Esophagus squamous epithelium (tissue), 5 donors: Measurements from ENCODE around the gene NOSTRIN. TPM values are rescaled to one million over a fixed set of nuclear protein-coding genes. Genes with fewer than 3 reads are reported as not detected.

Experiments used
- DNase-seq: peaks from one replicate; lab custom pipeline; 2025; lab: John Stamatoyannopoulos, UW
- H3K27ac ChIP-seq, 4 donors: fragments of 200-600 bp; sonication (generic); one replicate each; pipeline ENCODE4 v1.5.1; 2016 to 2019; ENCODE audit warnings: mild to moderate bottlenecking in 1 of 4
- H3K27me3 ChIP-seq, 4 donors: fragments of 200-600 bp; sonication (generic); 1 replicate in 3 of 4; 2 replicates in 1 of 4; pipeline versions ENCODE4 v1.5.1 to v1.6.0; 2017 to 2021; ENCODE audit warnings: antibody characterized with exemption in 1 of 4
- H3K36me3 ChIP-seq, 3 donors: fragments of 200-600 bp; sonication (generic); one replicate each; pipeline ENCODE4 v1.5.1; 2016 to 2019
- H3K4me1 ChIP-seq, 3 donors: fragments of 200-600 bp; sonication (generic); one replicate each; pipeline ENCODE4 v1.5.1; 2017 to 2019
- H3K4me3 ChIP-seq, 4 donors: fragments of 200-600 bp; sonication (generic); 1 replicate in 3 of 4; 2 replicates in 1 of 4; pipeline ENCODE4 v1.5.1; 2016 to 2019; ENCODE audit warnings: mild to moderate bottlenecking in 2 of 4, moderate library complexity in 1 of 4
- H3K9me3 ChIP-seq, 3 donors: fragments of 200-600 bp; sonication (generic); one replicate each; pipeline ENCODE4 v1.5.1; 2016 to 2019
- POLR2A ChIP-seq, 4 donors: fragments of 450-650 bp; IDR thresholded peaks; one replicate each; pipeline ENCODE4 v1.6.1; 2017; ENCODE audit warnings: antibody characterized with exemption in 4 of 4, mild to moderate bottlenecking in 4 of 4, moderate library complexity in 3 of 4
- WGBS, 2 donors: methylation state at CpG; one replicate each; pipeline ENCODE4 v1.1.5; 2018; 5-methylcytosine and 5-hydroxymethylcytosine counted together
- intact Hi-C: fragments of 100-400 bp; cut with DNase I; formaldehyde crosslinking; loops from one replicate; pipeline ENCODE4 v1.15.0; 2022
- total RNA-seq, 4 donors: library from RNA; depleted of rRNA; stranded (reverse); fragments of >200 nt; gene quantifications; one replicate each; pipeline ENCODE4 v1.1.0, GENCODE V29; 2016
- TF ChIP-seq, protein P1 (sequence below), 6 experiments: fragments of 450-650 bp in 4 of 6; fragments of 200-600 bp in 2 of 6; sonication (generic) in 2 of 6; IDR thresholded peaks; one replicate each; pipeline ENCODE4 v1.5.1; 2016 to 2019; ENCODE audit warnings: antibody characterized with exemption in 6 of 6, mild to moderate bottlenecking in 4 of 6, moderate library complexity in 4 of 6
- donor health status: DM: yes; HTN: yes; CAD: no.

The NOSTRIN gene
- total RNA-seq, 4 donors from 2014 or later: 0.76 to 15.6 (median 4.2) TPM

DNA sequence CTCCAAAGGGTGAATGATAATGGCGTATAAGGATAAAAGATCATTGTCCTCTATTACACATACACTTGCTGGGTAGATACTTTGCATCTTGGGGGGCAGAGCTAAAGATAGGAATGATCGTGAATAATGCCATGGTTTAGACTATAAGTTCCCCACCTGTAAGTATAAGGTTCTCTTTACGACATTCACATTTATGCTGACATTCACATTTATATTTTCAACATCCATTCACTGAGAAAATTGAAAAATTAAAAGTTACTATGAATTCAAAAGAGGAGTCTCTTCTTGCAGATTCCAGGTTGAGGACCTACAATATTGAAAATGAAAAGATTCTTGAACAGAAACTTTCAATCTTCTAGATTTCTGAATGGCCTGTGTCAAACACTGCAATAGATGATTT is 89.9 kb downstream of the NOSTRIN start:
- 94 to 96% methylated on average over 2 to 3 of the region's 3 CpGs for WGBS, 2 donors
- Histone ChIP-seq H3K4me1 (peaks cover 6 to 17% (median 8%) of the 10 kb centered on the region in 3 donors), H3K9me3 (no peaks in the 10 kb centered on the region), H3K27me3 (no peaks in the 10 kb centered on the region), H3K4me3 (no peak overlapping the region), H3K36me3 (no peaks in the 10 kb centered on the region), H3K27ac (no peak overlapping the region)
- DNase-seq: no peak
- no peak for TF ChIP-seq POLR2A (IDR thresholded peaks at IDR 0.05)
- TF ChIP-seq, protein P1, sequence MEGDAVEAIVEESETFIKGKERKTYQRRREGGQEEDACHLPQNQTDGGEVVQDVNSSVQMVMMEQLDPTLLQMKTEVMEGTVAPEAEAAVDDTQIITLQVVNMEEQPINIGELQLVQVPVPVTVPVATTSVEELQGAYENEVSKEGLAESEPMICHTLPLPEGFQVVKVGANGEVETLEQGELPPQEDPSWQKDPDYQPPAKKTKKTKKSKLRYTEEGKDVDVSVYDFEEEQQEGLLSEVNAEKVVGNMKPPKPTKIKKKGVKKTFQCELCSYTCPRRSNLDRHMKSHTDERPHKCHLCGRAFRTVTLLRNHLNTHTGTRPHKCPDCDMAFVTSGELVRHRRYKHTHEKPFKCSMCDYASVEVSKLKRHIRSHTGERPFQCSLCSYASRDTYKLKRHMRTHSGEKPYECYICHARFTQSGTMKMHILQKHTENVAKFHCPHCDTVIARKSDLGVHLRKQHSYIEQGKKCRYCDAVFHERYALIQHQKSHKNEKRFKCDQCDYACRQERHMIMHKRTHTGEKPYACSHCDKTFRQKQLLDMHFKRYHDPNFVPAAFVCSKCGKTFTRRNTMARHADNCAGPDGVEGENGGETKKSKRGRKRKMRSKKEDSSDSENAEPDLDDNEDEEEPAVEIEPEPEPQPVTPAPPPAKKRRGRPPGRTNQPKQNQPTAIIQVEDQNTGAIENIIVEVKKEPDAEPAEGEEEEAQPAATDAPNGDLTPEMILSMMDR (IDR thresholded peaks at IDR 0.05): no peak
- intact Hi-C loops: no loop called here

GRCh38 chr2:168894101-168894500 is 91.7 kb downstream of the NOSTRIN start:
- no peak for DNase-seq
- H3K4me3 ChIP-seq: no peak overlapping the region
- H3K27me3 ChIP-seq: no peaks in the 10 kb centered on the region
- intact Hi-C loops: no loop called here
- whole genome bisulfite sequencing, 2 donors: 79 to 80% methylated on average over 1 of the region's 1 CpG
- no peak overlapping the region for H3K27ac ChIP-seq
- H3K36me3 ChIP-seq: no peaks in the 10 kb centered on the region
- peaks cover 6 to 17% (median 8%) of the 10 kb centered on the region in 3 donors for H3K4me1 ChIP-seq
- TF ChIP-seq POLR2A (IDR thresholded peaks at IDR 0.05): no peak
- TF ChIP-seq, protein P1 (IDR thresholded peaks at IDR 0.05): no peak
- H3K9me3 ChIP-seq: no peaks in the 10 kb centered on the region

DNA sequence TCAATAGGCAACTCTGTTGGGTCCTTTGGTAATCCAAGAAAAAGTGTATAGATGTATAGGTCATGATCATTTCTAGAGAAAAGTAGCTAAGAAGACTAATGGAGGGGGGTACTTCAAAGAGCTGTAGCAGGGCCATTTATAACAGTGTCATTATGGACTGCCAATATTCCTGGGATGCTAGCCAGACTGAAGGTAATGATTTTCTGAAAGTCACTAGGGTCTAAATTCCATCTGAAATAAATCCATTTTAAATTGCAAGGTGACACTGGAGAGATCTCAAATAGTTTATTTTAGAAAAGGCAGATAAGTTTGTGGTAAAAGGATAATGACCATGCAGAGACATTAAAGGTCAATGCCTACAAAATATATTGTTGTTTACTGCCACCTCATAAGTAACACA is 92.3 kb downstream of the NOSTRIN start:
- H3K36me3 ChIP-seq: no peaks in the 10 kb centered on the region
- no peak overlapping the region for H3K27ac ChIP-seq
- intact Hi-C loops: no loop called here
- H3K4me3 ChIP-seq: no peak overlapping the region
- H3K27me3 ChIP-seq: no peaks in the 10 kb centered on the region
- TF ChIP-seq, protein P1 (IDR thresholded peaks at IDR 0.05): no peak
- no peak for TF ChIP-seq POLR2A (IDR thresholded peaks at IDR 0.05)
- no peak for DNase-seq
- H3K4me1 ChIP-seq: peaks cover 4 to 11% (median 5%) of the 10 kb centered on the region in 3 donors
- no peaks in the 10 kb centered on the region for H3K9me3 ChIP-seq

DNA sequence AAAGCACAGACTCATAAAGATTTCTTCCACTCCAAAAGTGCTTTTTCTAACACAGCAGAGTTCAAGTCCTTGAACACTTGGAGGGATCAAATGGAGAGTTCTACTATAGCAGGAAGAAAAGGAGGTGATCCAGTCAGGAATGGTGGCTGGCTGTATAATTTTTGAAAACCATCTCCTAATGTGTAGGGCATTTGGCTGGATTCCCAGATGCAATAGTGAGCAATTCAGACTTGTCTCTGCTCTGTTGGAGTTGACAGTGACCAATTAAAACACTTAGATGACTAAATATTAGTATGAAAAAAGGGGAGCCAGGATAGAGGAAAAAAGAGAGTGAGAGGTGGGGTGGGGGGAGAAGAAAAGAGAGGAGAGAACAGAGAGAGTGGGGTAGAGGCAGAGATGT is 93.3 kb downstream of the NOSTRIN start:
- Histone ChIP-seq H3K27ac (no peak overlapping the region), H3K9me3 (no peaks in the 10 kb centered on the region), H3K4me1 (peaks cover 0 to 1% (median 0%) of the 10 kb centered on the region in 3 donors), H3K36me3 (no peaks in the 10 kb centered on the region), H3K4me3 (no peak overlapping the region), H3K27me3 (no peaks in the 10 kb centered on the region)
- no peak for TF ChIP-seq POLR2A (IDR thresholded peaks at IDR 0.05)
- TF ChIP-seq, protein P1 (IDR thresholded peaks at IDR 0.05): no peak
- no peak for DNase-seq
- intact Hi-C loops: no loop called here

- Histone ChIP-seq H3K27me3 (no peaks in the 10 kb centered on the region), H3K36me3 (no peaks in the 10 kb centered on the region), H3K4me1 (no peaks in the 10 kb centered on the region), H3K4me3 (no peak overlapping the region), H3K27ac (no peak overlapping the region), H3K9me3 (no peaks in the 10 kb centered on the region)
- no peak for DNase-seq
- no peak for TF ChIP-seq POLR2A (IDR thresholded peaks at IDR 0.05)
- WGBS, 2 donors: 50 to 52% methylated on average over 4 of the region's 4 CpGs
- intact Hi-C loops: no loop called here
Observed at GRCh38 chr2:168896783-168897182, 94.3 kb downstream of the NOSTRIN start.

DNA sequence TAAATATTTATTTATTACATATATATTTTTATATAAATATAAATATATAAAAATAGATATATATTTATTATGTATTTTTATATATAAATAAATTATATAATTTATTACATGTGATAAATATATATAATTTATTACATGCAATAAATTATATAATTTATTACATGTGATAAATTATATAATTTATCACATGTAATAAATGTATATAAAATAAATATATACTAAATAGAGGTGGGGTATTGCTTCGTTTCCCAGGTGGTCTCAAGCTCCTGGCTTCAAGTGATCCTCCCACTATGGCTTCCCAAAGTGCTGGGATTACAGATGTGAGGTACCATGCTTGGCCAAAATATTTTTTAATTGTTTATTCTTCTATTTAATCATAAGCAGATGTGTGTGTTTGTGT is 95.0 kb downstream of the NOSTRIN start:
- Histone ChIP-seq H3K9me3 (no peaks in the 10 kb centered on the region), H3K36me3 (no peaks in the 10 kb centered on the region), H3K4me3 (no peak overlapping the region), H3K27me3 (no peaks in the 10 kb centered on the region), H3K4me1 (no peaks in the 10 kb centered on the region), H3K27ac (no peak overlapping the region)
- TF ChIP-seq POLR2A (IDR thresholded peaks at IDR 0.05): no peak
- TF ChIP-seq, protein P1 (IDR thresholded peaks at IDR 0.05): no peak
- intact Hi-C loops: no loop called here
- DNase-seq: no peak
- WGBS, 2 donors: 45 to 59% methylated on average over 1 of the region's 1 CpG
